SKM-1 (cell line): ENCODE measurements around the gene THOC1.

Experiments used
- DNase-seq: peaks from one replicate; lab custom pipeline; 2025; ENCODE audit not compliant: unreplicated experiment; lab: John Stamatoyannopoulos, UW

THOC1 gene

DNA sequence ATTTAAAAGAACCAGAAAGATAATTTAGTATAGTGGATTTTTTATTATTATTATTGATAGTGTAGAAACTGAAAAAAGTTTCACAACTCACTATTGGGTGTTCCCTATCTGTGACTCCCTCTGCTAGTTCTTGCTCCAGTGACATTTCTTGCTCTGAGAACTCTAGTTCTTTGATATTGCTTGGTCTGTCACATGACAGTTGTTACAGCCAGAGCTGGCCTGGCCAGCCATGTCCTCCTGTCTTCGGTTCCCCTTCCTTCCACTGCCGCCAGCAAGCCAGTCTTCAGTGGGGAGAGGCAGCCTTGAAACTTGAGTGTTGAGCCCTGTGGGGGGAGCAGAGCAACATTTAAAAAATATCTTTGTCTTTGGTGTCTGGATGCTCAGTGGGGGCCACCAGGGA is 7.6 kb upstream of the THOC1 start:
- DNase-seq = no peak

DNA sequence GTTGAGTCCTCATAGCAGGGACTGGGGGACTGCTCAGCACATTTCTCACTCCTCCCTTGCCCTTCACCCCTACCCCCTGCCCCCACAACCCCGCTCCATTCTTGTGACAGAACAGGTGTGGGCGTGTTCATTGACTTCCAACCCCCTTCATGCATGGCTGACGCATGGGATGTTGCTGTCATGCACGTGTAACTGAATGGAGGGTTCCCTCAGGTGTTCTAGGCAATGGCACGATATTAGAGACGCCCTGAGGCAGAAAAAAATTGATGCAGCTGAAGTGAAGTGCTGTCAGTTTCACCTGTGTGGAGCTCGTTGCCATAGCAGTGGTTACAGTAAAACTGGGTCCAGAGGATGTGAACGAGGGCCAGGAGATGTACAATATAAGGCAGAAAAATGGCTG is 6.5 kb upstream of the THOC1 start:
- no peak for DNase-seq

DNA sequence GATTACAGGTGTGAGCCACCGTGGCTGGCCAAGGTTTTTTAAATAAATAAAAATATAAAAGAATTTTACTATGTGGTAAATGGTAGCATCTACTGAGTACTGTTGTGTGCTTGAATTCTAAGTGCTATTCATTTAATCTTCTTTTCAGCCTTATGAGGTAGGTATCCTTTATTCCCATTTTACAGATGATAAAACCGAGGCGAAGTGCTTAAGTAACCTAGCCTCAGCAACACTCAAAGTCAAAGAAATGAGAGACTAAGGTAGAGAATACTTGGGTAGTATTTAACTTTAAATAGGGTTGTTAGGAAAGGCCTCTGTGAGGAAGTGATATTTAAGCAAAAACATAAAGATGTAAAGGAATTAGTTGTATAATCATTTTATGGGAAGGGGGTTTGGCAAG is 5.7 kb upstream of the THOC1 start:
- DNase-seq = no peak

DNA sequence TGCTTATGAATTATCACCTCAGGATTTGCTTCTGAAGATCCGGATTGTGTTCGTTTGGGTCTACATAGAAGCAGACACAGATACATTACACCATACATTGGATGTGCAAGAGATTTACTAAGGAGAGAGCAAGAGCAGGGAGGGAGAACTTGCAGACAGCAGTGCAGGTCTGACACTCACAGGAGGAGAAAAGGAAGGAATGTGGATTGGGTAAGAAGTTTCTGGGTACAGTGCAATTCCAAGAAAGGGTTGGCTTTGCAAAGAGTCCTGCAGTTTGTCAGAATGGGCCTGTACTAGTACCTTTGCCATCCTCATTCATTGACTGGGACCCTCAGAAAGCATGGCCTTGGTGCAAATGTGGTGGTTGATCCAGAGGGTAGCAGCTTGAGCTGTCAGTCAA is 4.8 kb upstream of the THOC1 start:
- DNase-seq = no peak

DNA sequence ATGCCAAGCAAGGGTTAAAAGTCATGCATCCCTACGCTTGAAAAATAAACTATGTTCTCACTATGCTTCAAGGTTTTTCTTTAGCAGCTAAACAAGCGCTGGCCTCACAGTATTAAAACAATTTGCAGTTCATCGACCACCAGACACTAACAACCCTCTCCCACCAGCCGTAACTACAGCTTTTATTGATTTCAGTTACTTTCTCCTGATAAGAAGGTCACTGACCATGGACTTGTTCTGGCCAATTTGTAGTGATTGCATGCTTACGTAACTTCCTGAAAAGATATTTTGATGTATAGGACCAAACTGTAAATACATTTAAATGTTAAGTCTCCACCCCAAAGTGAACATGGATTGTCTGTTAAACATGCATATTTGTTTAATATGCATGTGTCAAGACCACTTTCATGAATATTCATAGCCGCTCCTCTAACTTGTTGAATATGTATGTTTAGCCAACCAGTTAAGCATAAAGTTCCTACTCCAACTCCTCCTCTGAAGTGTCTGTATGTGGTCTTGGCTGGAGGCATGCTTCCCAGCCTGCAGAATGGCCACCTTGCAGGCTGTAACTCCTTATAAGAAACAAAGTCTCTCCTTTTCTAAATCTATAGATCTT is 1.7 kb upstream of the THOC1 start:
- DNase-seq = no peak

DNA sequence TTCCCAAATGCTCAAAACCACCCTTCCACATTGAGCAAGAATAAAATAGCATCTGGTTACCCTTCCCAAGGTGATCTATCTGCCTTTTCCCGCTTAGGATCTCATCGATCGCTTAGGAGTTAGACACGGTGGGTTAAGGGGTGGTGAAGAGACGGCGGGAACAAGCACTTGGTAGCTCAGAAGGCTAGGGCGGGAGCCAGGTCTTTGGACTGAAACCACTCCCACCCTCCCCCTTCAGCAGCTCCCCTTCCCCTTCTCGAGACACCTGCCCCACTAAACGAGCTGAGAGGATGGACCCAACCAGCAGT is 513 bp downstream of the THOC1 start:
- peak; percentile 32 for DNase-seq

DNA sequence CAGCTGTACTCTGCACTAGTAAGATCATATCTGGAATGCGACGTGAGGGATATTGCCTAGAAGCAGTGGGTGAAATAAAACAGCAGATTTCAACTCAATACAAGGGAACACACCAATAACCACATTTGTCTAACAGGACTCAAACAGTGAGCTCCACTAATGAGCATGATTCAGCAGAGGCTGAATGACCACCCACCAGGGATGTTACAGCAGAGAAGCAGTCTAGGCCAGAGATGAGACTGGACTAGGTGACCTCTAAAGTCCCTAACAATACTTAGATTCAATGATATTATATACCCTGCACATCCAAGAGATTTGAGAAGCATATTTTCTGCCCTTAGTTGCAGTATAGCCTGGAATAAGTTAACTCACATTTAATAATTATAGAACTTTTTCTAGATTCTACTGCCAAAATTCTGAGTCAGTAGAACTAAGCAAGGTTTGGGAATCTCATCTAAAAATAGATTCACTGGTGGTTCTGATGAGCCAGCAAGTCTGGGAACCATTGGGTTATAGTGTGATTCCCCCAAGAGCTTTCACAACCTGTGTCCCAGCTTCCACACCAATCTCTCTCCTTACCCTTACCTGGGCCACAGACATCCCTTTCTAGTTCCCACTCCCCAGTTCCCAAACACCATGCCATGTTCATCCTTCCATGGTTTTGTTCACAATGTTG is 6.3 kb downstream of the THOC1 start:
- DNase-seq = no peak

DNA sequence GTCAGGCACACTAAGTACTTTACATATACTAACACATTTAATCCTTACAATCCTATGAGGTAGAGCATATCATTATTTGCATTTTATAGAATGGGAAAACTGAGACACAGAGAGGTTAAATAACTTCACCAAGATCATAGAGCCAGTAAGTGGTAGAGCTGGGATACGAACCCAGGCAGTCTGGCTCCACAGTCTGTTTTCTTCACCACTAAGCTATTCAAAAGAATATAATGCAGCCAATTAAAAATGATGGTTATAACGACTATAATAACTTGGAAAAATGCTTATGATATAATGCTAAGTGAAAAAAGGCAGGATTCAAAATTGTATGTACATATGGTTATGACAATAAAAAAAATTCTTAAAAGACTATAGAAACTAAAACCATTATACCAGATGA is 7.3 kb downstream of the THOC1 start:
- no peak for DNase-seq

DNA sequence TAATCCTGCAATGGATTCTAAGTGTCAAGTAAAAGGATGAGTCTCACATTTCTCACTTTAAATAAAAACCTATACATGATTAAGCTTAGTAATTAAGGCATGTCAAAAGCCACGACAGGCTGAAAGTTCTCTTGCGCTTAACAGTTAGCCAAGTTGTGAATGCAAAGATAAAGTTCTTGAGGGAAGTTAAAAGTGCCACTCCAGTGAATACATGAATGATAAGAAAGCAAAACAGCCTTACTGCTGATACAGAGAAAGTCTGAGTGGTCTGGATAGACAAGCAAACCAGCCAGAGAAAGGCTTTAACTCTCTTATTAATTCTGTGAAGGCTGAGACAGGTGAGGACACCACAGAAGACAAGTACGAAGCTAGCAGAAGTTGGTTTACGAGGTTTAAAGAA is 12.7 kb downstream of the THOC1 start:
- DNase-seq = no peak

DNA sequence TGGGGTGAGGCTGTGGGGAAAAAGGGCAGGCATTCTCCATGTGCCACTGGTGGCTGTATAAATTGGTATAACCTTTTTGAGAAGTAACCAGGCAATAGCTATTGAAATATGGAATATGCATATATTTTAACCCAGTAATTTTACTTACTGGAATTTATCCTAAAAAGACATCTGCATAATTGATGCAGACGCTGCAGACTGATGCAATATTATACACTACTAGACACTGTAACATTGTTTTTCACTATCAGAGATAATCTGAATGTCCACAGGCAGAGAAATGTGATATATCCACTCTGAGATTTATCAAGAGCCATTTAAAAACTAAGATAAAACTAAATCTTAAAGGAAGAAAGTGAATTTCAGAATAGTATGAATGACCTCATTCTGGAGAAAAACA is 14.7 kb downstream of the THOC1 start:
- DNase-seq = no peak

DNA sequence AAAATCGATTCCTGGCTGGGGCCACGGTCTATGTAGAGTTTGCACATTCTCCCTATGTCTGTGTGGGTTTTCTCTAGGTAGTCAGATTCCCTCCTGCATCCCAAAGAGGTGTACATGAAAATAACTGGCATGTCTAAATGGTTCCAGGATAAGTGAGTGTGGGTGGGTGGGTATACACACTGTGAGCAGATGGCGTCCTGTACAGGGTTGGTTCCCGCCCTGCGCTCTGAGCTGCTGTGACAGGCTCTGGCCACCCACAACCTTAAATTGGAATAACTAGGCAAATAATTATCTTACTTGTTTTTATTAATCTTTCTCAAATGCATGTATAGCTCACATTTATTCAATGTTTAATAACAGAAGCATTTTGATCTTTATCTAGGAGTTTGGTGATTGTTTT is 16.3 kb downstream of the THOC1 start:
- no peak for DNase-seq

DNA sequence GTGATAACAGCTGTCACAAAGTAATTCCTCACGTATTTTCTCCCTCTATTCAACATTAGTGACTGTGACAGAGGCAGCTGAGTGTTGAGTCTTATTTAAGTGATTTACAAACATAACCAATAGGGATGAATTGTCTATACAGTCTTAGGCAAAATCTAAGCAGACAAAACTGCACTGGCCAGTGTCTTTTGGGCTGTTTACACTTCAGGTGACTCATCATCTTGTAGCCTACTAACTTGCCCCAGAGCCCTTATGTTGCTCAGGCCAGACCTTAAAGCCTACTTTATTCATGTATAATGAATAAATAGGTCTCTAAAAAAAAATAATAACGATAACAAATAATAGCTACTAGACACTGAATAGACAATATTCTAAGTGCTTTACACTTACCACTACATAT is 17.2 kb downstream of the THOC1 start:
- no peak for DNase-seq

DNA sequence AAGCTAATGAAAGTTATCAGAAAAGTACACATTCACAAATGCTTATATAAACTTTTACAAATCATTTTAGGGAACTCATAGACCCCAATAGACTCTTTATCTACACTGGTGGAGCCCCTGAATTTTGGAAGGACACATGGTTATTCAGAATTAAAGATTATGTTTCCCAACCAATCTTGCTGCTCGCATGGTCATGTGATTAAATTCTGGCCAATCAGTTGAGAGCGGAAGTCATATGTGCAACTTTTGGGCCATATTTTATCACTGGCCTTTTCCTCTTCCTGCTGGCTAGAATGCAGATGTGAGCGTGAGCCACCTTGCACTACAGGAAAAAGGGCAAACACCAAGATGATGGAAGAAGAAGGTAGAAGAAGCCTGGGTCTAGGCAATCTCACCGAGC is 19.8 kb downstream of the THOC1 start:
- DNase-seq = no peak

DNA sequence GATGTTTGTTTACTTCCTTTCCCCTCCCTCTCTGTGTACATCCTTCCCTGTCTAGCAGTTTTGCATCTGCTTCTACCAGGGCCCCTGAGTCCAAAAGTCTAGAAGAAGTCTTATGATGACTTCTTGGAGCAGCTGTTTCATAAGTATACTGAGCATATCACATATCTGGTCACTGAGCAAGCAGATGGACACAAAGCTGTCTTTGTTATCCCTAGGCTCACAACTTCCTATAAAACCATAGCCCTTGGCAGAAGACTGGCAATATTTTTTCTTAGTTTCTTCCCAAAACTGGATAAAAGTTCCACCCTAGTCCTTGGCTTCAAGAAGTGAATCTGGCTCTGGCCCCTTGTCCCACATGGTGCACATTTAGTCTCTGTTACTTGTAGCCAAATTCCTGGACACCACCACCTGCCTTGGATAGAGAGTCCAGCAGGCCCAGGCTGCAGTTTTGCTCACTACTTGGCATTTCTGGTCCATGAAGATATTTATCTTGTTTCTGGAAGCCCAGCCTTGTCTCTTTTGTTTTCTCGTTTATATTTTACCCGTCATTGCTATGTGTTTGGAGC is 22.5 kb downstream of the THOC1 start:
- no peak for DNase-seq

DNA sequence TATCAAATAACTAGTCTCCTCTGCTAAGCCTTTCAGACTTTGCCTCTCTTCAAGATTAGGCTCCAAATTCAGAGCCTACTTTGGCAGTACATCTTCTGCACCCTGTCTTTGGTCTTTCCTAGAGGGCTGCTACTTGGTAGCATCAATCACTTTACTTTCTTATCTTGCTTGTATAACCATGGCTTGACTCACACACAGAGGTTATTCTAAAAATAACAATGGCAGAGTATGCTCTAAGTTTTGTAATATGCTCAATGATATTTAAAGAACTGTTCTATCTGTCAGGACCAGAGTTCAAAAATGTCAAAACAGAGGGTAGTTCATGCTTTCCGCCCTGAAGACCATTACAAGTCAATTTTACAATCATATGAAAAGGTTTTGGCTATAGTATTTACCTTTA is 27.7 kb downstream of the THOC1 start:
- DNase-seq = no peak

DNA sequence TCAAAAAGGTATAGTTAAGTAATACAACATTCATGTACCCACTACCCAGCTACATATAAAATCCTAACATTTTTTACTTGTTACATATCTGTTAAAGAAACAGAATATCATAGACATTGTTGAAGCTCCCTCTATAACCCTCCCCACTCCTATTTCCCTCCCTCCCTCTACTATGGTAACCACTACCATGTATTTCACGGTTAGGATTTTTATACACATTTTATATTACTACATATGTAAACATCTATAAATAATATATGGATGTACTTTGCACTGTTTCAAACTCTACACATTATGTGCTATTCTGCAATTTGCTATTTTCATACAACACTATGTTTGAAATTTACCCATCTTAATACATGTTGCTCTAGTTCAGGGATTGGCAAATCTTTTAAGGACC is 36.3 kb downstream of the THOC1 start:
- no peak for DNase-seq

DNA sequence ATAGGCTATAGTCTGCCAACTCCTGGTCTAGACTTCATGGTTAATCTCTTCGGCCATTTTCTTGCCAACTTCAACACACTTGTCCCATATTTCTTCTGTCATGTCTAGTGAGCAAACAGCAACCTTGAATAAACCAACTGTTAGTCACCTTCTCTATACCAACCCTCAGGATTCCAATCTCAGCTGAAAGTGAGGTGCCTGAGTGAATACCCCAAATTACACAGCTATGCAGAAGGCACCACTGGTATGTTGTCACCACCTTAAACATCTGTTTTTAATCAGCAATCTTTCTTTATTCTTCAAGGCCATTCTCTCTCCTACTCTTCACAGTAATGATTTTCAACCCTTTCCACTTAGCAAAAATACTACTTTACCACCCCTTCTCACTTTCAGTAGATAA is 39.3 kb downstream of the THOC1 start:
- no peak for DNase-seq

DNA sequence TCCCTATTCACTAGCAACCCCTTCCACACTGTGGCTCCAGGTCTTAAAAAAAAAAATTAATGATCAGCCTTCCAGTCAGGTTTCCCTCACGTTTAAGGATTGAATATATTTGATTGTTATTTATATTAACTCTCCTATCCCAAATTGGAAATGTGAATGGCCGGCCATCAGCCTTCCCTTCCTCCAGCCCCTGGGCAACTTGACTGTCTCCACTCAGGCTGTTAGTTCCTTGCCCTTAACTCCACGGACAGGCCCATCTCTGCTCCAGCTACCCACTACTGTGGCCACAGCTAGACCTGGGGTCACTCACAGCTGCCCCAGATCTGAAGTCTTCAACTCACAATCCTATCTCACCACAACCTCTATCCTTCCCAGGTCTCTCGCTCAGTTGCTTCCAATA is 39.9 kb downstream of the THOC1 start:
- DNase-seq = no peak

DNA sequence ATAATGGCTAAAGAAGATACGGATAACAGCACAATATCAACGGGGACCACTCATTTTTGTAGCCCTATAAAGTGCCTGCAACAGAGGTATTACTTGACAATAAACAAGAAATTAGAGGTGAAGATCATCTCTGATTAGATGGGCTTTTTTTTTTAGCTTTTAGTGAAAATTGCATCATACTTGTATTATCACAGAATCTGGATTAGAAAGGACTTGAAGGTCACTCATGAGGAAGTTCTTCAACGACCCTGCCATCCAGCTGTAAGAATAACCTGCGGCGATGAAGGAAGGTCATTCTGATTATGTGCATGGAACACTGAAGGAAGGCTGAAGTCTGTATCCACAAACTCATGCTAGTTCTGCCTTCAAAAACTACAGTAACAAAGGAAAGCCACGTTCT is 40.5 kb downstream of the THOC1 start:
- no peak for DNase-seq

DNA sequence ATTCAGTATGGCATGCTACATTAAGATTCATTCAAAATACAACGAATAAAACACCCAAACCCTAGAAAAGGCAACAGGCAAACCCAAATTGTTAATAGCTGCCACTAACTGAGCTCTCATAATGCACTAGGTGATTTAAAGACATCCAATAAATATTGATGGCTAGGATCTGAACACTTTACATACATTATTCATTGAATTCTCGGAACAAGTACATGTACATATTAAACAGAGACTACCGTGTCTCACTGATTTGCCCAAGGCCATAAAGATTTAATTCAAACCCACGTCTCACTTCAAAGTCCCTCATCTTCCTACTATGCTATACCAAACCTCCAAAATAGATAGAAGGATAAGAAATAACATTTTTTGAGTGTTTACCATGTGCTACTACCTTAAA is 42.1 kb downstream of the THOC1 start:
- DNase-seq = no peak

DNA sequence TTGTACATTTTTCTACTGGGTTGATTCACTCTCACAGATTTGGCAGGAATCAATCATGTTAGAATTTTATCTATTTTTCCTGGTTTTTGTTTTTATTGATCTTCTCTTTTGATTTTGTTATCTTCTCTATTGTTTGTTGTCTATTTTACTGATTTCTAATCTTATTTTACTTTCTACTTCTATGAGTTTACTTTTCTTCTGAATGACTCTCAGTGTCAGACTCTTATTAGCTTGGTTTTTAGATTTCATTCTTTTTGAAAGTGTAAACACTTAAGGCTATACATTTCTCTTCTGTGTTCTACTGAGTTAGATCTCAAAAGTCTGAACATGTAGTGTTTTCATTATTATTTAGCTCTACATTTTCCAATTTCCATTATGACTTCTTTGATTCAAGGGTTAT is 47.1 kb downstream of the THOC1 start:
- no peak for DNase-seq

DNA sequence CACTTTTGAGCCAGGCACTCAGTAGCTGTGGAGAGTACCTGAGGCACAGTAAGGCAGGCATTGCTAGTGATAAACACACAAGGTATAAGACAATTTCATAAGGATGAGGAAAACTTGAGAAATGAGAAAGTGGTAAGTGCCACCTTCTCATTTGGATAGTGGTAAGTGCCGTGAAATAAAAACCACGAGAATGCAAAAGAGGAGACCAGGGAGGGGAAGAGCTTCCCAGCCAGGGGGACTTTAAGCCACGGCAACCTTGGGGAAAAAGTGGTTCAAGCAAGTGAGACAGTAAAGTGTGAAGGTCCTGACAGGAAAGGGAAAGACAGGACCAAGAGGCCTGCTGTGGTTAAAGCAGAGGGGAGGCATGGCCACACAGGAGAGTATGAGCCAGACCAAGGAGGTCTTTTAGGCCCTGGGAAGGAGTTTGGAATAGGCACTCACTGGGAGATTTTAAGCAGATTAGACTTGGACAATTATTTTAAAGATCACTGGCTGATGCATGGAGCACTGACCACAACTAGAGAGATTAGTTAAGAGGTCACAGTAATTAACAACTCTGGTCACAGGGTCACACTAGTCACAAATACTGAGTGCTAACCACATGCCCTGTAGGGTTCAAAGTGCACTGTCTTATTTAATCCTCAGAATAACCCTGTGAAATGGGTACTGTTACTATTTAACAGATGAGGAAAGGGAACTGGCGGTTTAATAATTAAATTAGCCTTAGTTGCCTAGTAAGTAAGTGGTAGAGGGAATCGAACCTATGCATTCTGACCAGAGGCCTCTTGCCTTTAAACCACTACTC is 50.1 kb downstream of the THOC1 start:
- no peak for DNase-seq
